B cell (primary cell): ENCODE results near the gene TMEM115. TPM values are rescaled to one million over a fixed set of nuclear protein-coding genes. Genes with fewer than 3 reads are reported as not detected.

ENCODE experiments used
- ATAC-seq: fragments of 200-7000 bp; cut with Tn5 transposase; one replicate; pipeline ENCODE4 v1.10.0; 2021; ENCODE audit warnings: low read depth, mild to moderate bottlenecking, moderate number of reproducible peaks, moderate library complexity
- CTCF ChIA-PET: fragments of 350-600 bp; sonication (Branson Sonifier 250); formaldehyde crosslinking; loops from one replicate; lab custom pipeline; 2021; ENCODE audit warnings: antibody characterized with exemption, inconsistent platforms; lab: Charles Lee
- POLR2A ChIA-PET: fragments of 350-600 bp; sonication (Branson Sonifier 250); formaldehyde crosslinking; loops from one replicate; lab custom pipeline; 2021; ENCODE audit warnings: antibody characterized with exemption; lab: Charles Lee
- DNase-seq: peaks from one replicate; pipeline ENCODE4 v3.0.0; 2013
- H2AFZ ChIP-seq: 2 replicates; pipeline ENCODE4 v1.6.1; 2012; ENCODE audit warnings: mild to moderate bottlenecking, low read depth, low read length; ENCODE audit not compliant: insufficient read depth, poor library complexity, severe bottlenecking
- H3K27ac ChIP-seq, 2 donors: 1 replicate in 1 of 2; 2 replicates in 1 of 2; pipeline ENCODE4 v1.5.1; 2012 to 2013; ENCODE audit warnings: low read length in 2 of 2, mild to moderate bottlenecking in 2 of 2, moderate library complexity in 1 of 2
- H3K27me3 ChIP-seq, 4 experiments: fragments of 200-600 bp in 1 of 4; sonication (generic) in 1 of 4; replicated peaks in 1 of 4; 1 replicate in 2 of 4; 2 replicates in 2 of 4; pipeline versions ENCODE4 v1.6.1 to v1.7.0; 2013 to 2016; ENCODE audit warnings: low read length in 3 of 4, mild to moderate bottlenecking in 2 of 4, mixed read lengths in 1 of 4, moderate library complexity in 1 of 4; ENCODE audit not compliant: insufficient read depth in 4 of 4, control insufficient read depth in 3 of 4; ENCODE audit errors: control extremely low read depth in 1 of 4
- H3K36me3 ChIP-seq, 2 experiments: replicated peaks in 1 of 2; 1 replicate in 1 of 2; 2 replicates in 1 of 2; pipeline versions ENCODE4 v1.6.1 to v1.7.1; 2013; ENCODE audit warnings: low read length in 1 of 2; ENCODE audit not compliant: insufficient read depth in 2 of 2, control insufficient read depth in 1 of 2; ENCODE audit errors: control extremely low read depth in 1 of 2, extremely low read depth in 1 of 2
- H3K4me1 ChIP-seq, 2 donors: fragments of 200-600 bp in 1 of 2; sonication (generic) in 1 of 2; 1 replicate in 1 of 2; 2 replicates in 1 of 2; pipeline versions ENCODE4 v1.5.1 to v1.6.1; 2013 to 2017; ENCODE audit warnings: low read length in 2 of 2; ENCODE audit not compliant: control insufficient read depth in 2 of 2, insufficient read depth in 2 of 2
- H3K4me2 ChIP-seq: replicated peaks from 2 replicates; pipeline ENCODE3; 2012; ENCODE audit warnings: mild to moderate bottlenecking, low read depth, low read length; ENCODE audit not compliant: poor library complexity, severe bottlenecking
- H3K4me3 ChIP-seq, 5 experiments: fragments of 200-600 bp in 1 of 5; sonication (generic) in 1 of 5; 1 replicate in 3 of 5; 2 replicates in 2 of 5; pipeline versions ENCODE4 v1.5.1 to v1.7.0; 2011 to 2016; ENCODE audit warnings: low read length in 4 of 5, mild to moderate bottlenecking in 4 of 5, low read depth in 2 of 5, control low read depth in 1 of 5, moderate library complexity in 1 of 5; ENCODE audit not compliant: insufficient read depth in 1 of 5; ENCODE audit errors: control extremely low read depth in 1 of 5, extremely low read depth in 1 of 5
- H3K79me2 ChIP-seq: fragments of 200-600 bp; sonication (generic); one replicate; pipeline ENCODE4 v1.6.0; 2016; ENCODE audit warnings: low read length; ENCODE audit not compliant: control insufficient read depth, insufficient read depth
- H3K9ac ChIP-seq: fragments of 200-600 bp; sonication (generic); 2 replicates; pipeline ENCODE4 v1.6.1; 2017; ENCODE audit warnings: mild to moderate bottlenecking, low read length, moderate library complexity
- H3K9me3 ChIP-seq, 3 donors: one replicate each; pipeline versions ENCODE4 v1.6.1 to v1.7.1; 2013; ENCODE audit warnings: low read length in 2 of 3; ENCODE audit not compliant: control insufficient read depth in 2 of 3, insufficient read depth in 1 of 3; ENCODE audit errors: control extremely low read depth in 1 of 3
- H4K20me1 ChIP-seq: 2 replicates; pipeline ENCODE4 v1.6.0; 2012; ENCODE audit warnings: mild to moderate bottlenecking, low read length; ENCODE audit not compliant: insufficient read depth, control insufficient read depth, poor library complexity, severe bottlenecking
- H3K27ac Mint-ChIP-seq: one replicate; pipeline ENCODE4 v1.8.0; 2021; ENCODE audit warnings: mixed read lengths
- H3K27me3 Mint-ChIP-seq: one replicate; pipeline ENCODE4 v1.8.0; 2021; ENCODE audit warnings: mixed read lengths
- H3K4me1 Mint-ChIP-seq: one replicate; pipeline ENCODE4 v1.8.0; 2021; ENCODE audit warnings: mixed read lengths
- H3K4me3 Mint-ChIP-seq: one replicate; pipeline ENCODE4 v1.8.0; 2021; ENCODE audit warnings: mixed read lengths
- H3K9me3 Mint-ChIP-seq: one replicate; pipeline ENCODE4 v1.8.0; 2022; ENCODE audit warnings: mixed read lengths; ENCODE audit not compliant: insufficient read depth
- EZH2 ChIP-seq: IDR thresholded peaks from 2 replicates; pipeline ENCODE4 v1.6.1; 2012; ENCODE audit warnings: borderline replicate concordance, low read depth, mild to moderate bottlenecking, moderate library complexity, low read length; ENCODE audit not compliant: insufficient read depth, poor library complexity, severe bottlenecking
- WGBS: methylation state at CpG from one replicate; pipeline ENCODE4 v1.1.5; 2013; ENCODE audit warnings: missing lambda C conversion rate; ENCODE audit not compliant: insufficient coverage; 5-methylcytosine and 5-hydroxymethylcytosine counted together
- intact Hi-C: fragments of 100-400 bp; cut with micrococcal nuclease; formaldehyde crosslinking; loops from one replicate; pipeline ENCODE4 v1.10.0; 2022
- polyA plus RNA-seq: library from polyadenylated mRNA; depleted of rRNA; stranded (reverse); fragments of >200 nt; gene quantifications from 2 replicates; pipeline ENCODE4 v1.2.3, GENCODE V29; 2012
- total RNA-seq, 2 donors: library from RNA; stranded (reverse); fragments of 120-200 nt in 1 of 2; gene quantifications; 1 replicate in 1 of 2; 2 replicates in 1 of 2; pipeline versions ENCODE4 v1.2.3 to v1.2.4, GENCODE V29; 2013 to 2022
- TF ChIP-seq, protein P1 (sequence below): fragments of 200-600 bp; IDR thresholded peaks from one replicate; pipeline ENCODE4 v1.8.0; 2022; ENCODE audit warnings: antibody characterized with exemption, mild to moderate bottlenecking

Gene TMEM115
- total and polyA plus RNA-seq, 2 donors (not counting 1 experiment from before 2014, with no cell fraction given), result 19.8 to 27.2 TPM

DNA sequence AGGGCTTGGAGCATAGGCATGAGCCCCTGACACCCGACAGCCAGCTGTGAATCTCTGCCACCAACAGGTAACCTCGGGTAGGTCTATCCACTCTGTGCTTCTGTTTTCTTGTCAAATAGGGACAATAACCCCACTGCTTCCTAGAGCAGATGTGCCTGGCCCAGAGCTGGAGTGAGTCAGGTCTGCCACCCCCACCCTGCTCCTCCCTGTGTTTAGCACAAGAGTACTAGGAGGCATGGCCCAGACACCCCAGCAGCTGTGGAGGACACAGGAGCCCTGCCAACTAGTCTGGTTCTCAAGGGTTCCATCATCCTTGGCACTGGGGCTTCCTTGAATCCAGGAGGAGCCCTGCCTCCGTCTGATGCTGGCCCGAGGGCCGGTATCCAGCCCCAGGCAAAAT is 33.7 kb upstream of the TMEM115 start:
- ChIA-PET POLR2A (no interaction called here), CTCF (interaction anchor here (1.0 kb wide), 1 partner anchor 10 kb away, joined by 3 read pairs; no protein-coding TSS in a partner anchor)
- DNase-seq, result no peak
- Mint-ChIP-seq H3K27ac (no peak overlapping the region), H3K27me3 (no peaks in the 10 kb centered on the region), H3K9me3 (no peaks in the 10 kb centered on the region), H3K4me1 (no peaks in the 10 kb centered on the region), H3K4me3 (no peak overlapping the region)
- Histone ChIP-seq H3K9me3 (no peaks in the 10 kb centered on the region), H3K79me2 (no peaks in the 10 kb centered on the region), H4K20me1 (no peaks in the 10 kb centered on the region), H2AFZ (no peak overlapping the region), H3K4me3 (no peak overlapping the region), H3K27me3 (no peaks in the 10 kb centered on the region), H3K36me3 (no peaks in the 10 kb centered on the region), H3K27ac (no peak overlapping the region), H3K4me1 (no peaks in the 10 kb centered on the region), H3K4me2 (no peak overlapping the region), H3K9ac (no peak overlapping the region)
- no peak for TF ChIP-seq EZH2
- TF ChIP-seq, protein P1, sequence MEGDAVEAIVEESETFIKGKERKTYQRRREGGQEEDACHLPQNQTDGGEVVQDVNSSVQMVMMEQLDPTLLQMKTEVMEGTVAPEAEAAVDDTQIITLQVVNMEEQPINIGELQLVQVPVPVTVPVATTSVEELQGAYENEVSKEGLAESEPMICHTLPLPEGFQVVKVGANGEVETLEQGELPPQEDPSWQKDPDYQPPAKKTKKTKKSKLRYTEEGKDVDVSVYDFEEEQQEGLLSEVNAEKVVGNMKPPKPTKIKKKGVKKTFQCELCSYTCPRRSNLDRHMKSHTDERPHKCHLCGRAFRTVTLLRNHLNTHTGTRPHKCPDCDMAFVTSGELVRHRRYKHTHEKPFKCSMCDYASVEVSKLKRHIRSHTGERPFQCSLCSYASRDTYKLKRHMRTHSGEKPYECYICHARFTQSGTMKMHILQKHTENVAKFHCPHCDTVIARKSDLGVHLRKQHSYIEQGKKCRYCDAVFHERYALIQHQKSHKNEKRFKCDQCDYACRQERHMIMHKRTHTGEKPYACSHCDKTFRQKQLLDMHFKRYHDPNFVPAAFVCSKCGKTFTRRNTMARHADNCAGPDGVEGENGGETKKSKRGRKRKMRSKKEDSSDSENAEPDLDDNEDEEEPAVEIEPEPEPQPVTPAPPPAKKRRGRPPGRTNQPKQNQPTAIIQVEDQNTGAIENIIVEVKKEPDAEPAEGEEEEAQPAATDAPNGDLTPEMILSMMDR, result no peak
- no peak for ATAC-seq
- intact Hi-C loops, result no loop called here
- WGBS, result 65% methylated on average over 2 of the region's 5 CpGs

DNA sequence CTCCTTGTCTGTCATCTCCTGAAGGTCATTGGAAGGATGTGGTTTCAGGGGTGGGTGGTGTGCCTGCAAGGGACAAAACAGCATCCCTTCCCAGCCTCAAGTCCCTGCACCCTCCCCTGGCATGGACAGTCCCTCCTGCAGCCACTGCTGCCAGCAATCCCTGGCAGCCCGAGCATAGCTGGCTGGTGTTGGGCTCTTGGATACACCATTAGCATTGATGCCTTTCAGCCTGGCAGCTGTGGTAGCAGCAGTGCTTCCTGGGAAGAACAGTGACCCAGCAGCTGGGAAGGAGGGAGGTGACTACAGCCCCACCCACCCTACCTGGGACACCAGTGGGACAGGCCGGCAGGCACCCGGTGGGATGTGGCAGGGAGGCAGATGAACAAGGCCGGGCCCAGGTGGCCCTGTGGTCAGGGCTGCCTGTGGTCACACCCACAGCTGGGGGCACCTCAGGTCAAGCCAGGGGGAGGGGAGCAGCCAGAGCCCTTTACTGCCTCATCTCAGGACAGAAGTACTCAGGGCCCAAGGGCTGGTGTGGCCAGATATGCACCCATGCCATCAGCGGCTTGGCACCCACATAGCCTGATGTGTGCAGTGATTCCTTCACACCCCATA is 32.9 kb upstream of the TMEM115 start:
- no peaks in the 10 kb centered on the region for H4K20me1 ChIP-seq
- no peak overlapping the region for H3K4me3 ChIP-seq
- H3K27ac ChIP-seq, result no peak overlapping the region
- Mint-ChIP-seq H3K4me1 (no peaks in the 10 kb centered on the region), H3K4me3 (no peak overlapping the region), H3K9me3 (no peaks in the 10 kb centered on the region), H3K27ac (no peak overlapping the region), H3K27me3 (no peaks in the 10 kb centered on the region)
- no peak overlapping the region for H3K4me2 ChIP-seq
- no peak for TF ChIP-seq EZH2
- TF ChIP-seq, protein P1, result no peak
- intact Hi-C loops, result no loop called here
- DNase-seq, result no peak
- no peaks in the 10 kb centered on the region for H3K9me3 ChIP-seq
- no peak overlapping the region for H3K9ac ChIP-seq
- 43% methylated on average over 2 of the region's 5 CpGs for WGBS
- no peak overlapping the region for H2AFZ ChIP-seq
- CTCF ChIA-PET, result interaction anchor here (1.1 kb wide), 1 partner anchor 32 kb away, joined by 3 read pairs; no protein-coding TSS in a partner anchor
- no peaks in the 10 kb centered on the region for H3K79me2 ChIP-seq
- no peaks in the 10 kb centered on the region for H3K36me3 ChIP-seq
- POLR2A ChIA-PET, result no interaction called here
- no peak for ATAC-seq
- H3K4me1 ChIP-seq, result no peaks in the 10 kb centered on the region
- H3K27me3 ChIP-seq, result no peaks in the 10 kb centered on the region
